IMR-90 (cell line): Measurements from ENCODE around the gene FAM186B.

Source experiments
- BHLHE40 ChIP-seq: fragments of 150-350 bp; IDR thresholded peaks from 2 replicates; pipeline ENCODE4 v1.6.1; 2016; ENCODE audit warnings: mild to moderate bottlenecking, low read depth, low read length
- MAFK ChIP-seq: IDR thresholded peaks from 2 replicates; pipeline ENCODE4 v1.6.1; 2012; ENCODE audit warnings: low read depth, low read length, improper control_type of control experiment
- MAZ ChIP-seq: IDR thresholded peaks from 2 replicates; pipeline ENCODE4 v1.6.1; 2012; ENCODE audit warnings: low read depth, mild to moderate bottlenecking, low read length, improper control_type of control experiment, moderate library complexity, borderline replicate concordance
- MXI1 ChIP-seq: IDR thresholded peaks from 2 replicates; pipeline ENCODE4 v1.6.1; 2012; ENCODE audit warnings: low read depth, mild to moderate bottlenecking, low read length, moderate library complexity, borderline replicate concordance
- POLR2A ChIP-seq: IDR thresholded peaks from 2 replicates; pipeline ENCODE4 v1.6.1; 2012; ENCODE audit warnings: mild to moderate bottlenecking, low read depth, low read length
- RAD21 ChIP-seq: IDR thresholded peaks from 2 replicates; pipeline ENCODE4 v1.6.1; 2012; ENCODE audit warnings: low read length, improper control_type of control experiment
- SMC3 ChIP-seq: fragments of 150-350 bp; IDR thresholded peaks from 2 replicates; pipeline ENCODE4 v1.6.1; 2016; ENCODE audit warnings: low read depth, mild to moderate bottlenecking, antibody characterized with exemption, low read length, moderate library complexity
- USF2 ChIP-seq: fragments of 150-350 bp; IDR thresholded peaks from 2 replicates; pipeline ENCODE4 v1.6.1; 2017; ENCODE audit warnings: mild to moderate bottlenecking, antibody characterized with exemption, low read length, low read depth
- TF ChIP-seq, protein P1 (sequence below): conservative IDR thresholded peaks from 2 replicates; pipeline ENCODE4 v1.5.1; 2012; ENCODE audit warnings: mild to moderate bottlenecking, low read depth, low read length, improper control_type of control experiment

DNA sequence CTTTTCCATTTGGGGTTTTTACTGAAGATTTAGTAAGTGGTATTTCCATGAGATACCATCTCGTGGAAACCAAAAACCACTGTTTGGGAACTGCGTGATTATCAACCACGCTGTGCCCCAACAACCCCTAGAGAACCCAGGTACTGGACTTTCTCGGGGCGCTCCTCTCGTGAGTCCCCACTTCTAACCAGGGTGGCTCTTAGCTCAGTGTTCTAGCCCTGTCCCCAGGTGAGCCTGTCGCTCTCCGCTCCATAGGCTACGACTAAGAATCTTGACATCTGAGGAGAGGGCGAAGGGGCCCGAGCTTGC is 38.2 kb downstream of the FAM186B start:
- TF ChIP-seq, protein P1, sequence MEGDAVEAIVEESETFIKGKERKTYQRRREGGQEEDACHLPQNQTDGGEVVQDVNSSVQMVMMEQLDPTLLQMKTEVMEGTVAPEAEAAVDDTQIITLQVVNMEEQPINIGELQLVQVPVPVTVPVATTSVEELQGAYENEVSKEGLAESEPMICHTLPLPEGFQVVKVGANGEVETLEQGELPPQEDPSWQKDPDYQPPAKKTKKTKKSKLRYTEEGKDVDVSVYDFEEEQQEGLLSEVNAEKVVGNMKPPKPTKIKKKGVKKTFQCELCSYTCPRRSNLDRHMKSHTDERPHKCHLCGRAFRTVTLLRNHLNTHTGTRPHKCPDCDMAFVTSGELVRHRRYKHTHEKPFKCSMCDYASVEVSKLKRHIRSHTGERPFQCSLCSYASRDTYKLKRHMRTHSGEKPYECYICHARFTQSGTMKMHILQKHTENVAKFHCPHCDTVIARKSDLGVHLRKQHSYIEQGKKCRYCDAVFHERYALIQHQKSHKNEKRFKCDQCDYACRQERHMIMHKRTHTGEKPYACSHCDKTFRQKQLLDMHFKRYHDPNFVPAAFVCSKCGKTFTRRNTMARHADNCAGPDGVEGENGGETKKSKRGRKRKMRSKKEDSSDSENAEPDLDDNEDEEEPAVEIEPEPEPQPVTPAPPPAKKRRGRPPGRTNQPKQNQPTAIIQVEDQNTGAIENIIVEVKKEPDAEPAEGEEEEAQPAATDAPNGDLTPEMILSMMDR = no peak
- TF ChIP-seq POLR2A (no peak), MXI1 (no peak), RAD21 (no peak), USF2 (no peak), BHLHE40 (no peak), SMC3 (no peak), MAZ (no peak), MAFK (no peak)
